Brain pericyte (primary cell): ENCODE data around the gene SECISBP2.
"Not testable (repeated sequence)": the region's sequence is repeated elsewhere in the genome, so short reads cannot be mapped to it uniquely, and the experiment has no call there.

Source experiments
- DNase-seq: peaks from one replicate; pipeline ENCODE4 v3.0.0-alpha.2; 2012; ENCODE audit warnings: low read depth, low spot score

Gene SECISBP2

GRCh38 chr9:89318123-89319014 is at the start of gene SECISBP2:
Gene SECISBP2, plus strand, starts transcription at chr9:89318500. Its CDS starts 77 bp downstream, at chr9:89318577.
- peak; percentile 85 for DNase-seq

- no peak for DNase-seq
Measured at GRCh38 chr9:89273528-89274279, 44.6 kb upstream of the SECISBP2 start.

- no peak for DNase-seq
Measured at GRCh38 chr9:89274838-89275237, 43.5 kb upstream of the SECISBP2 start.

- DNase-seq: not testable (repeated sequence)
Measured at GRCh38 chr9:89276040-89276439, 42.3 kb upstream of the SECISBP2 start.

- no peak for DNase-seq
Measured at GRCh38 chr9:89277043-89277442, 41.3 kb upstream of the SECISBP2 start.

GRCh38 chr9:89277454-89277853 is 40.8 kb upstream of the SECISBP2 start:
- no peak for DNase-seq

GRCh38 chr9:89278551-89278950 is 39.7 kb upstream of the SECISBP2 start:
- no peak for DNase-seq

- DNase-seq: peak; percentile 3
Measured at GRCh38 chr9:89278997-89279739, 39.1 kb upstream of the SECISBP2 start.

GRCh38 chr9:89281106-89281505 is 37.2 kb upstream of the SECISBP2 start:
- no peak for DNase-seq

- DNase-seq: not testable (repeated sequence)
Measured at GRCh38 chr9:89282248-89282968, 35.9 kb upstream of the SECISBP2 start.

- no peak for DNase-seq
Measured at GRCh38 chr9:89284076-89284475, 34.2 kb upstream of the SECISBP2 start.

- DNase-seq: no peak
Measured at GRCh38 chr9:89291741-89292140, 26.6 kb upstream of the SECISBP2 start.

GRCh38 chr9:89293014-89293413 is 25.3 kb upstream of the SECISBP2 start:
- no peak for DNase-seq

GRCh38 chr9:89295400-89295799 is 22.9 kb upstream of the SECISBP2 start:
- DNase-seq: no peak

- DNase-seq: not testable (repeated sequence)
Measured at GRCh38 chr9:89301996-89302395, 16.3 kb upstream of the SECISBP2 start.

GRCh38 chr9:89304020-89304833 is 14.1 kb upstream of the SECISBP2 start:
- no peak for DNase-seq

GRCh38 chr9:89304834-89305188 is 13.5 kb upstream of the SECISBP2 start:
- no peak for DNase-seq

GRCh38 chr9:89305868-89306267 is 12.4 kb upstream of the SECISBP2 start:
- DNase-seq: no peak

GRCh38 chr9:89309166-89309565 is 9.1 kb upstream of the SECISBP2 start:
- DNase-seq: no peak
